ENCODE measurements around the gene PRKAG2. TPM values are rescaled to one million over a fixed set of nuclear protein-coding genes. Genes with fewer than 3 reads are reported as not detected.

PRKAG2 gene
- total RNA-seq, 2 donors from 2014 or later = 38.3 to 78.5 TPM

DNA sequence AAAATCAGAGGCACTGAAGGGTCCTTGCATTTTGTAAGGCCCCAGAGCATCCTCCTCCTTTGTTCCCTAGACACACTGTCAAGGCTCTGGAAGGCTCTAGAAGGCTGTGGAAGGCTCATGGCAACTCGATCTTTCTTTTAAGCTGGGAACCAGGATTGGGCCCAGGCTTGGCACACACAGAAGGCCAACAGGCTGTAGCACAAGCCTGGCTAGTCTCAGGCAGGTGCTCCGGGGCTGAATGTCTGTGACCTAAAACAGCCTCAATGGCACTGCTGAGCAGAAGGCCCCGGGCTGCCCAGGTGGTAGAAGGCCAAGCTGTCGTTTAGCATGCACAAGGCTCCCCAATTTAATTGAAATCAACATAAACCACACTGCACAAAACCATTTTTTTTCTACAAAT lies 55.7 kb downstream of the PRKAG2 start:
- ATAC-seq (ENCODE audit: insufficient number of reproducible peaks, low FRiP score, low read depth) = no peak
- Histone ChIP-seq H3K36me3 (no peaks in the 10 kb centered on the region), H3K9me3 (no peaks in the 10 kb centered on the region), H3K27ac (no peak overlapping the region), H3K4me3 (no peak overlapping the region), H3K27me3 (replicated peaks; ENCODE audit: insufficient read depth) (no peaks in the 10 kb centered on the region), H3K4me1 (ENCODE audit: control insufficient read depth in 1 of 2, low read depth in 2 of 2) (peaks cover 9 to 26% of the 10 kb centered on the region in 2 donors)
- TF ChIP-seq CTCF (IDR thresholded peaks at IDR 0.05) = no peak
- no peak for DNase-seq (ENCODE audit: low spot score)

GRCh38 chr7:151820491-151821105 lies 56.3 kb downstream of the PRKAG2 start:
- Histone ChIP-seq H3K4me3 (no peak overlapping the region), H3K4me1 (ENCODE audit: control insufficient read depth in 1 of 2, low read depth in 2 of 2) (peaks cover 4 to 21% of the 10 kb centered on the region in 2 donors), H3K9me3 (no peaks in the 10 kb centered on the region), H3K36me3 (no peaks in the 10 kb centered on the region), H3K27ac (no peak overlapping the region), H3K27me3 (replicated peaks; ENCODE audit: insufficient read depth) (no peaks in the 10 kb centered on the region)
- ATAC-seq (ENCODE audit: insufficient number of reproducible peaks, low FRiP score, low read depth) = no peak
- DNase-seq (ENCODE audit: low spot score) = no peak
- no peak for TF ChIP-seq CTCF (IDR thresholded peaks at IDR 0.05)

DNA sequence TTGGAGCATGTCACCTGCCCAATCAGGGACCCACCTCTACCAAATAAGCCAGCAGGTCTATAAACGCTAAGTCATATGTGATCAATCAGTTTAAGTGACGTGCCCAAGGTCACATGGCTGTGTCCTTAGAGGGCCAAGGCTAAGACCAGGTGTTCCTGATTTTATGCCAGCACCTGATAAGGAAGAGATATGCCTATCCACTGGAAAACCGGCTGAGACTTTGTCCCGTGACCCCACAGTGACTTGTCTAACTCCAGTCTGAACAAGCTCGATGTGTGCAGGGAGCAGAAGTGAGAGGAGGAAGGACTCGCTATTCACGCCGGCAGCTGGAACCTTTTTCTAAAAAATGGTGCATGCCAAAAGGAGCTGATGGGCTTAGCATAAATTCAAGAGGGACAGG lies 57.0 kb downstream of the PRKAG2 start:
- H3K27ac ChIP-seq = no peak overlapping the region
- no peak for ATAC-seq (ENCODE audit: insufficient number of reproducible peaks, low FRiP score, low read depth)
- no peak for TF ChIP-seq CTCF (IDR thresholded peaks at IDR 0.05)

DNA sequence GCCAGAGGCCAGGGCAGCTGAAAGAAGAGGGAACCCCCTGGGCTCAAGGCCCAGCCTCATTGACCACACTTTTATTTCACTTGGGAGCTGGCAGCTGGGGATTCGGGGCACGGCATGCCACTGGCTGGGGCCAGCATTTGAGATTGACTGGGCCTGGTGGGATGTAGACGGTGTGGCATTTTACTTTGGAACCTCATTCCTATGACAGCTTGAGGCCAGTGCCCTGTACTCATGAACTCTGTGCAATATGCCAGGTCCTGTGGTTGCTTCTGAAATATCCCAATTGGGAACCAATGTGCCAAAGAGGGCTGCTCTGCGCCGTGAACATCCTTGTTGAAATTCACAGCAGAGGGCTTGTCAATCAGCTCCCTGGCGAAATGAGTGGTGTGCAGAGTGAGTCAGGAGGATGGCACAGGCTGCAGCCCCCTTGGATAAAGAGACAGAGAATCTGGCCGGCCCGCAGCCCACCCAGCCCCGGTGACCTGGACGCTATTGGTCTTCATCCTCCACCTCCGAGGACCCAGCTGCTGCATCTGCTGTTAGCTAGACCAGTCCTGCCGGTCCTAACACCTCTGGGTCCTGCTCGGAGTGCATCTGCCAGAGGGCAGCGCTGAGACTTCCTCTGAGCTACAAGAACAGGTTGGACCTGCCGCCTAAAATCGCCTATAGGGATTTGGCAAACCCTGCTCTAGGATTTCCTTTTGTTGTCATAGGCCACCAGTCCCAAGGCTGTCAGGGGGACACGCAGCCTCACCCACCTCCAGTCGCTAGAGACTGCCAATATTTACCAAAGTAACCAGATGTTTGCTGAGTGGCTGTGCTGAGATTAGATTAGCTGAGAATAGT lies 58.0 kb downstream of the PRKAG2 start:
- no peak for DNase-seq (ENCODE audit: low spot score)
- no peaks in the 10 kb centered on the region for H3K9me3 ChIP-seq
- no peaks in the 10 kb centered on the region for H3K36me3 ChIP-seq
- no peak for TF ChIP-seq CTCF (IDR thresholded peaks at IDR 0.05)
- ATAC-seq (ENCODE audit: insufficient number of reproducible peaks, low FRiP score, low read depth) = no peak
- H3K27ac ChIP-seq = no peak overlapping the region
- peaks cover 0 to 8% of the 10 kb centered on the region in 2 donors for H3K4me1 ChIP-seq (ENCODE audit: control insufficient read depth in 1 of 2, low read depth in 2 of 2)
- no peak overlapping the region for H3K4me3 ChIP-seq
- H3K27me3 ChIP-seq (replicated peaks; ENCODE audit: insufficient read depth) = no peaks in the 10 kb centered on the region

More for the DNA sequence above, 57.0 kb downstream of the PRKAG2 start:
- Histone ChIP-seq H3K4me1 (ENCODE audit: control insufficient read depth in 1 of 2, low read depth in 2 of 2) (peaks cover 0 to 14% of the 10 kb centered on the region in 2 donors), H3K9me3 (no peaks in the 10 kb centered on the region), H3K36me3 (no peaks in the 10 kb centered on the region), H3K4me3 (no peak overlapping the region), H3K27me3 (replicated peaks; ENCODE audit: insufficient read depth) (no peaks in the 10 kb centered on the region)
- no peak for DNase-seq (ENCODE audit: low spot score)

- no peak for DNase-seq (ENCODE audit: low spot score)
- ATAC-seq (ENCODE audit: insufficient number of reproducible peaks, low FRiP score, low read depth) = no peak
- Histone ChIP-seq H3K27me3 (replicated peaks; ENCODE audit: insufficient read depth) (no peaks in the 10 kb centered on the region), H3K4me3 (no peak overlapping the region), H3K9me3 (no peaks in the 10 kb centered on the region), H3K36me3 (no peaks in the 10 kb centered on the region), H3K4me1 (ENCODE audit: control insufficient read depth in 1 of 2, low read depth in 2 of 2) (peaks cover 0 to 8% of the 10 kb centered on the region in 2 donors), H3K27ac (no peak overlapping the region)
- no peak for TF ChIP-seq CTCF (IDR thresholded peaks at IDR 0.05)
Observed at GRCh38 chr7:151817981-151818673, 58.8 kb downstream of the PRKAG2 start.
